ENCODE data around the gene RAB9B.

The RAB9B gene

GRCh38 chrX:103792916-103793544 is 39.0 kb downstream of the RAB9B start:
- no peak for TF ChIP-seq CTCF (IDR thresholded peaks at IDR 0.05; ENCODE audit: insufficient read depth, low read depth, low read length, missing control alignments)
- DNase-seq (ENCODE audit: low read depth) = peak; percentile 64
- H3K4me3 ChIP-seq (ENCODE audit: low read length) = no peak overlapping the region

- no peak for DNase-seq (ENCODE audit: low read depth)
- no peak for TF ChIP-seq CTCF (IDR thresholded peaks at IDR 0.05; ENCODE audit: insufficient read depth, low read depth, low read length, missing control alignments)
- no peak overlapping the region for H3K4me3 ChIP-seq (ENCODE audit: low read length)
Measured at GRCh38 chrX:103791826-103792485, 40.1 kb downstream of the RAB9B start.

- H3K4me3 ChIP-seq (ENCODE audit: low read length) = no peak overlapping the region
- TF ChIP-seq CTCF (IDR thresholded peaks at IDR 0.05; ENCODE audit: insufficient read depth, low read depth, low read length, missing control alignments) = no peak
- DNase-seq (ENCODE audit: low read depth) = no peak
Measured at GRCh38 chrX:103791228-103791627, 40.8 kb downstream of the RAB9B start.

GRCh38 chrX:103789004-103789403 is 43.1 kb downstream of the RAB9B start:
- H3K4me3 ChIP-seq (ENCODE audit: low read length) = no peak overlapping the region
- no peak for TF ChIP-seq CTCF (IDR thresholded peaks at IDR 0.05; ENCODE audit: insufficient read depth, low read depth, low read length, missing control alignments)
- DNase-seq (ENCODE audit: low read depth) = no peak

GRCh38 chrX:103783971-103784370 is 48.1 kb downstream of the RAB9B start:
- DNase-seq (ENCODE audit: low read depth) = no peak
- TF ChIP-seq CTCF (IDR thresholded peaks at IDR 0.05; ENCODE audit: insufficient read depth, low read depth, low read length, missing control alignments) = no peak
- H3K4me3 ChIP-seq (ENCODE audit: low read length) = no peak overlapping the region

GRCh38 chrX:103783196-103783595 is 48.9 kb downstream of the RAB9B start:
- H3K4me3 ChIP-seq (ENCODE audit: low read length) = no peak overlapping the region
- no peak for TF ChIP-seq CTCF (IDR thresholded peaks at IDR 0.05; ENCODE audit: insufficient read depth, low read depth, low read length, missing control alignments)
- no peak for DNase-seq (ENCODE audit: low read depth)

- no peak for TF ChIP-seq CTCF (IDR thresholded peaks at IDR 0.05; ENCODE audit: insufficient read depth, low read depth, low read length, missing control alignments)
- no peak overlapping the region for H3K4me3 ChIP-seq (ENCODE audit: low read length)
- no peak for DNase-seq (ENCODE audit: low read depth)
Measured at GRCh38 chrX:103782640-103783039, 49.4 kb downstream of the RAB9B start.

Data from epithelial cell of esophagus (primary cell).